Transverse colon (tissue), 4 donors: ENCODE results near the gene RSL1D1. TPM values are rescaled to one million over a fixed set of nuclear protein-coding genes. Genes with fewer than 3 reads are reported as not detected.

Experiments used
- DNase-seq: peaks from one replicate; pipeline ENCODE4 v3.0.0-alpha.2; 2019
- H3K27ac ChIP-seq, 4 donors: fragments of 200-600 bp; sonication (generic); 2 replicates each; pipeline ENCODE4 v1.5.1; 2016 to 2018; ENCODE audit warnings: inconsistent platforms in 4 of 4
- H3K27me3 ChIP-seq: fragments of 200-600 bp; sonication (generic); 2 replicates; pipeline ENCODE4 v1.5.1; 2017; ENCODE audit warnings: inconsistent platforms
- H3K36me3 ChIP-seq, 4 donors: fragments of 200-600 bp; sonication (generic); 2 replicates each; pipeline ENCODE4 v1.5.1; 2017 to 2019; ENCODE audit warnings: inconsistent platforms in 4 of 4
- H3K4me1 ChIP-seq, 4 donors: fragments of 200-600 bp; sonication (generic); 2 replicates each; pipeline ENCODE4 v1.5.1; 2017 to 2020; ENCODE audit warnings: inconsistent platforms in 4 of 4
- H3K4me3 ChIP-seq, 4 donors: fragments of 200-600 bp; sonication (generic); 1 replicate in 1 of 4; 2 replicates in 3 of 4; pipeline versions ENCODE4 v1.5.1 to v1.6.1; 2017 to 2019; ENCODE audit warnings: inconsistent platforms in 4 of 4
- H3K9me3 ChIP-seq, 2 donors: fragments of 200-600 bp; sonication (generic); 2 replicates each; pipeline ENCODE4 v1.5.1; 2017 to 2019; ENCODE audit warnings: inconsistent platforms in 2 of 2
- CTCF ChIP-seq, 5 experiments: fragments of 200-600 bp in 3 of 5; fragments of 450-650 bp in 2 of 5; sonication (generic) in 3 of 5; IDR thresholded peaks; 1 replicate in 2 of 5; 2 replicates in 3 of 5; pipeline ENCODE4 v1.5.1; 2016 to 2017; ENCODE audit warnings: antibody characterized with exemption in 5 of 5, inconsistent platforms in 3 of 5, mild to moderate bottlenecking in 2 of 5, moderate library complexity in 1 of 5
- EP300 ChIP-seq: sonication (generic); formaldehyde crosslinking; IDR thresholded peaks from one replicate; pipeline ENCODE4 v1.6.1; 2017; ENCODE audit warnings: antibody characterized with exemption, low read depth
- POLR2A ChIP-seq: fragments of 450-650 bp; IDR thresholded peaks from one replicate; pipeline ENCODE4 v1.6.1; 2016; ENCODE audit warnings: antibody characterized with exemption, mild to moderate bottlenecking, moderate library complexity
- POLR2AphosphoS5 ChIP-seq, 3 donors: sonication (generic); formaldehyde crosslinking; IDR thresholded peaks; one replicate each; pipeline ENCODE4 v1.6.1; 2016; ENCODE audit warnings: antibody characterized with exemption in 3 of 3
- WGBS, 2 donors: methylation state at CpG; one replicate each; pipeline ENCODE4 v1.1.5; 2018; ENCODE audit warnings: low coverage in 1 of 2; 5-methylcytosine and 5-hydroxymethylcytosine counted together
- in situ Hi-C, 4 donors: fragments of 200-750 bp; cut with MboI; loops; one replicate each; pipeline versions ENCODE4 v1.15.0 to v1.15.1; 2017; ENCODE audit warnings: low sequenced_read_pairs in 3 of 4, low pct_ligation_motif_present in 1 of 4, low pct_unique_long_range_greater_than_20kb in 1 of 4
- intact Hi-C: fragments of 100-400 bp; cut with DNase I; formaldehyde crosslinking; loops from one replicate; pipeline ENCODE4 v1.15.1; 2023; ENCODE audit warnings: low total_unique reads
- total RNA-seq, 4 donors: library from RNA; depleted of rRNA; stranded (reverse); fragments of >200 nt; gene quantifications; one replicate each; pipeline ENCODE4 v1.1.0, GENCODE V29; 2016

Gene RSL1D1
- total RNA-seq, 4 donors from 2014 or later, result 41.5 to 120 (median 65.9) TPM

GRCh38 chr16:11796227-11797165 lies 54.8 kb downstream of the RSL1D1 start:
- 0% methylated on average over 50 of the region's 93 CpGs; no CpG with 5 or more reads in 1 of the 2 donors for WGBS, 2 donors
- Histone ChIP-seq H3K9me3 (no peaks in the 10 kb centered on the region), H3K4me1 (peaks cover 37 to 74% (median 58%) of the 10 kb centered on the region in 4 donors), H3K27ac (peak overlapping the region; percentile 94 to 100 (median 97)), H3K4me3 (peak overlapping the region; percentile 79 to 95 (median 90)), H3K27me3 (no peaks in the 10 kb centered on the region), H3K36me3 (no peaks in the 10 kb centered on the region)
- no peak for TF ChIP-seq POLR2AphosphoS5 (IDR thresholded peaks at IDR 0.05)
- TF ChIP-seq POLR2A, result peak; percentile 27
- DNase-seq, result peak; percentile 68
- intact Hi-C loops, result loop anchor here (2.0 kb wide), 1 partner anchor 54 kb away; the partner anchor contains the start of gene TXNDC11
- in situ Hi-C loops, result no loop called here

GRCh38 chr16:11795887-11796226 lies 55.5 kb downstream of the RSL1D1 start:
- TF ChIP-seq EP300 (no peak), CTCF (IDR thresholded peaks at IDR 0.05) (no peak), POLR2AphosphoS5 (IDR thresholded peaks at IDR 0.05) (no peak), POLR2A (no peak)
- no peak for DNase-seq
- Histone ChIP-seq H3K9me3 (no peaks in the 10 kb centered on the region), H3K27ac (peak overlapping the region; percentile 94 to 100 (median 97)), H3K36me3 (no peaks in the 10 kb centered on the region), H3K4me1 (peaks cover 37 to 79% (median 61%) of the 10 kb centered on the region in 4 donors), H3K4me3 (peak overlapping the region in 3 of 4 donors; percentile 79 to 95 (median 93)), H3K27me3 (no peaks in the 10 kb centered on the region)
- WGBS, 2 donors, result 45 to 55% methylated on average over 7 to 8 of the region's 8 CpGs
- intact Hi-C loops (loop anchor here (2.0 kb wide), 1 partner anchor 53 kb away; the partner anchor contains the start of gene TXNDC11), in situ Hi-C loops (no loop called here)

DNA sequence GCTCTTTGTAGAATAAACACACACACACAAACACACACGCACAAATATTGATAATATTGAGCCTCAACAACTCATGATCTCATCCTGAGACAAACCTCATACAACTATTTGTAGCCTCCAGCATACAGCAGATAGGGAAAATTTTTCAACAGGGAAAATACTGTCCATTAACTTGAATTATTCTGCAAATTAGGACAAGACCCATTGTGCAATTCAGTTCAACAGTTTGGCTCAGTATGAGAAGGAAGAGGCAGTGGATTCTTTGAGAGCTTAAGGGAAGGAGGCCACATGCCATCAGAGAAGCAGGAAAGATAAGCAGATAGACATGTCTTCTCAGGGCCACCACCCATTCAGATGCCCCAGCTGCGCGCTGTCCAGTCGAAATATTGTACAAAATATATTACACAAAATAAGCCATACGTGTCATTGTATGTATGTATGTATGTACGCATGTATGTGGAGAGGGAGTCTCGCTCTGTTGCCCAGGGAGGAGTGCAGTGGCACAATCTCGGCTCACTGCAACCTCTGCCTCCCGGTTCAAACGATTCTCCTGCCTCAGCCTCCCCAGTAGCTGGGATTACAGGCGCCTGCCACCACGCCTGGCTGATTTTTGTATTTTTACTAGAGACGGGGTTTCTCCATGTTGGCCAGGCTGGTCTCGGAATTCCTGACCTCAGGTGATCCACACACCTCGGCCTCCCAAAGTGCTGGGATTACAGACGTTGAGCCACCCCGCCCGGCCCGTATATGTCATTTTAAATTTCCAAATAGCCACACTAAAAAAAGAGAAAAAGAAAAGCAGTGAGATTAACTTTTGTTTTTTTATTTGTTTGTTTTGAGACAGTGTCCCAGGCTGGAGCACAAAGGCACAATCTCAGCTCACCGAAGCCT lies 56.1 kb downstream of the RSL1D1 start:
- Histone ChIP-seq H3K27me3 (no peaks in the 10 kb centered on the region), H3K4me1 (peaks cover 37 to 76% (median 61%) of the 10 kb centered on the region in 4 donors), H3K4me3 (peak overlapping the region in 2 of 4 donors; percentile 79 to 93), H3K9me3 (no peaks in the 10 kb centered on the region), H3K27ac (peak overlapping the region; percentile 94 to 100 (median 97)), H3K36me3 (no peaks in the 10 kb centered on the region)
- WGBS, 2 donors, result 78 to 84% methylated on average over 16 to 20 of the region's 20 CpGs
- intact Hi-C loops (no loop called here), in situ Hi-C loops (no loop called here)
- no peak for TF ChIP-seq POLR2A
- TF ChIP-seq POLR2AphosphoS5 (IDR thresholded peaks at IDR 0.05), result no peak
- TF ChIP-seq CTCF (IDR thresholded peaks at IDR 0.05), result no peak
- no peak for TF ChIP-seq EP300
- DNase-seq, result no peak

DNA sequence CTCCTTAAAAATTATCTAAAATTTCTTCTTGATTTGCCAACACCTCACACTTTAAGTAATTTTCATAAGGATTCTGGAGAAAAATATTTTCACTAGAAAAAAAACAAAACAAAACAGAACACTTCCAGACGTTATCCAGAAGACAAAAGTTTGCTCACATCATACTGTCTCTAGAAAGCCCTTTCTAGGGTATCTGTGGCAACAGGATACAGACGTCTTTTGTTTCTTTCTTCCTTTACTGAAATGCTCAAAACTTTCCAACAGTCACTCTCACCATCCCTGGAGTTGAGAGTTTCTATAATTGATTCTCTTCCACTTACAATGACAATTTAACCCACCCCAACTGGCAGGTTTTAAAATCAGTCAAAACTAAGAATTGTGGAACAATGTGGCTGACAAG lies 56.9 kb downstream of the RSL1D1 start:
- H3K27me3 ChIP-seq, result no peaks in the 10 kb centered on the region
- DNase-seq, result no peak
- H3K27ac ChIP-seq, result peak overlapping the region; percentile 16 to 100 (median 97)
- in situ Hi-C loops (no loop called here), intact Hi-C loops (no loop called here)
- no peaks in the 10 kb centered on the region for H3K36me3 ChIP-seq
- no peaks in the 10 kb centered on the region for H3K9me3 ChIP-seq
- TF ChIP-seq POLR2A, result no peak
- no peak for TF ChIP-seq POLR2AphosphoS5 (IDR thresholded peaks at IDR 0.05)
- TF ChIP-seq EP300, result no peak
- no peak for TF ChIP-seq CTCF (IDR thresholded peaks at IDR 0.05)
- H3K4me1 ChIP-seq, result peaks cover 37 to 73% (median 60%) of the 10 kb centered on the region in 4 donors
- 29 to 38% methylated on average over 2 of the region's 2 CpGs for WGBS, 2 donors
- no peak overlapping the region for H3K4me3 ChIP-seq
